Measurements from ENCODE around the gene TRIM26. TPM values are rescaled to one million over a fixed set of nuclear protein-coding genes. Genes with fewer than 3 reads are reported as not detected.
A peak's percentile ranks its signal among the peaks of the same experiment; 100 is the strongest.
"Not testable (repeated sequence)": the region's sequence is repeated elsewhere in the genome, so short reads cannot be mapped to it uniquely, and the experiment has no call there.

The TRIM26 gene
- total RNA-seq, 6 experiments from 2014 or later = 28.8 to 47.5 (median 38.9) TPM

- TF ChIP-seq POLR2A (IDR thresholded peaks at IDR 0.05) = no peak
- TF ChIP-seq CTCF (IDR thresholded peaks at IDR 0.05) = no peak
- DNase-seq (no peak), ATAC-seq (no peak)
- no peaks in the 10 kb centered on the region for H3K36me3 ChIP-seq
- H3K27ac ChIP-seq = no peak overlapping the region
- H3K4me3 ChIP-seq = no peak overlapping the region
- no peaks in the 10 kb centered on the region for H3K9me3 ChIP-seq
- intact Hi-C loops (cut with DNase I) = no loop called here
- no peaks in the 10 kb centered on the region for H3K27me3 ChIP-seq
- peaks cover 0 to 5% (median 0%) of the 10 kb centered on the region in 4 donors for H3K4me1 ChIP-seq
- WGBS (ENCODE audit: insufficient coverage, low coverage, low lambda C conversion rate, missing lambda C conversion rate) = 54% methylated on average over 3 of the region's 3 CpGs
Measured at GRCh38 chr6:30258204-30258603, 45.0 kb upstream of the TRIM26 start.

GRCh38 chr6:30252417-30252816 lies 39.2 kb upstream of the TRIM26 start:
- not testable (repeated sequence) for ATAC-seq

GRCh38 chr6:30244560-30244959 lies 31.4 kb upstream of the TRIM26 start:
- no peaks in the 10 kb centered on the region for H3K27me3 ChIP-seq
- ATAC-seq (no peak), DNase-seq (no peak)
- no peaks in the 10 kb centered on the region for H3K4me1 ChIP-seq
- intact Hi-C loops (cut with DNase I) = no loop called here
- TF ChIP-seq CTCF (IDR thresholded peaks at IDR 0.05) = no peak
- no peak for TF ChIP-seq POLR2A (IDR thresholded peaks at IDR 0.05)
- no peaks in the 10 kb centered on the region for H3K9me3 ChIP-seq
- H3K27ac ChIP-seq = no peak overlapping the region
- WGBS (ENCODE audit: insufficient coverage, low coverage, low lambda C conversion rate, missing lambda C conversion rate) = 71% methylated on average over 3 of the region's 3 CpGs
- H3K36me3 ChIP-seq = no peaks in the 10 kb centered on the region
- H3K4me3 ChIP-seq = no peak overlapping the region

More at GRCh38 chr6:30252417-30252816, 39.2 kb upstream of the TRIM26 start:
- H3K27ac ChIP-seq; H3K36me3 ChIP-seq; H3K4me3 ChIP-seq; H3K27me3 ChIP-seq; intact Hi-C loops (cut with DNase I); H3K9me3 ChIP-seq; DNase-seq; H3K4me1 ChIP-seq: not testable (repeated sequence)
- WGBS (ENCODE audit: insufficient coverage, low coverage, low lambda C conversion rate, missing lambda C conversion rate) = 86% methylated on average over 1 of the region's 1 CpG

- DNase-seq = no peak
- Histone ChIP-seq H3K9me3 (no peaks in the 10 kb centered on the region), H3K4me3 (no peak overlapping the region), H3K36me3 (no peaks in the 10 kb centered on the region), H3K27ac (no peak overlapping the region), H3K27me3 (no peaks in the 10 kb centered on the region), H3K4me1 (no peaks in the 10 kb centered on the region)
- TF ChIP-seq CTCF (IDR thresholded peaks at IDR 0.05) (peak; percentile 35 to 49 (median 41)), POLR2A (IDR thresholded peaks at IDR 0.05) (no peak)
- ATAC-seq = peak; percentile 67 to 76 (median 67)
- 37% methylated on average over 5 of the region's 6 CpGs for WGBS (ENCODE audit: insufficient coverage, low coverage, low lambda C conversion rate, missing lambda C conversion rate)
- intact Hi-C loops (cut with DNase I) = no loop called here
Measured at GRCh38 chr6:30238178-30238795, 25.1 kb upstream of the TRIM26 start.

- WGBS (ENCODE audit: insufficient coverage, low coverage, low lambda C conversion rate, missing lambda C conversion rate) = 45% methylated on average over 2 of the region's 2 CpGs
- Histone ChIP-seq H3K9me3 (no peaks in the 10 kb centered on the region), H3K27ac (no peak overlapping the region), H3K4me3 (no peak overlapping the region), H3K27me3 (no peaks in the 10 kb centered on the region), H3K4me1 (no peaks in the 10 kb centered on the region), H3K36me3 (no peaks in the 10 kb centered on the region)
- no peak for ATAC-seq
- intact Hi-C loops (cut with DNase I) = no loop called here
- DNase-seq = no peak
- TF ChIP-seq POLR2A (IDR thresholded peaks at IDR 0.05) (no peak), CTCF (IDR thresholded peaks at IDR 0.05) (no peak)
Measured at GRCh38 chr6:30234356-30234755, 21.1 kb upstream of the TRIM26 start.
